Small intestine (tissue), 7 donors: ENCODE measurements around the gene NR2F2. TPM values are rescaled to one million over a fixed set of nuclear protein-coding genes. Genes with fewer than 3 reads are reported as not detected.
"Not testable (repeated sequence)": the region's sequence is repeated elsewhere in the genome, so short reads cannot be mapped to it uniquely, and the experiment has no call there.

Experiments used
- DNase-seq, 2 donors: peaks; one replicate each; pipeline versions ENCODE4 v3.0.0 to v3.0.0-alpha.2; 2013
- FAIRE-seq: peaks from 2 replicates; lab custom pipeline; 2012; peaks lifted over from hg19 to GRCh38; lab: Jason Lieb, UNC
- H3K27ac ChIP-seq, 3 donors: one replicate each; pipeline ENCODE4 v1.5.1; 2013; ENCODE audit warnings: low read length in 2 of 3, mild to moderate bottlenecking in 2 of 3, control low read depth in 1 of 3, inconsistent platforms in 1 of 3, low read depth in 1 of 3, moderate library complexity in 1 of 3
- H3K27me3 ChIP-seq, 3 donors: one replicate each; pipeline ENCODE4 v1.6.1; 2013; ENCODE audit warnings: low read length in 3 of 3, inconsistent platforms in 1 of 3; ENCODE audit not compliant: control insufficient read depth in 3 of 3, insufficient read depth in 3 of 3
- H3K36me3 ChIP-seq, 3 donors: one replicate each; pipeline ENCODE4 v1.6.1; 2013; ENCODE audit warnings: low read length in 3 of 3, inconsistent platforms in 1 of 3, low read depth in 1 of 3, mild to moderate bottlenecking in 1 of 3, moderate library complexity in 1 of 3; ENCODE audit not compliant: control insufficient read depth in 3 of 3, insufficient read depth in 2 of 3
- H3K4me1 ChIP-seq, 3 donors: one replicate each; pipeline ENCODE4 v1.6.1; 2013; ENCODE audit warnings: low read length in 2 of 3, inconsistent platforms in 1 of 3, low read depth in 1 of 3, mild to moderate bottlenecking in 1 of 3, moderate library complexity in 1 of 3; ENCODE audit not compliant: control insufficient read depth in 3 of 3, insufficient read depth in 2 of 3
- H3K4me3 ChIP-seq, 3 donors: one replicate each; pipeline ENCODE4 v1.5.1; 2013; ENCODE audit warnings: low read length in 3 of 3, control low read depth in 1 of 3, inconsistent platforms in 1 of 3, low read depth in 1 of 3, mild to moderate bottlenecking in 1 of 3, moderate library complexity in 1 of 3
- H3K9me3 ChIP-seq, 2 donors: one replicate each; pipeline ENCODE4 v1.6.1; 2013; ENCODE audit warnings: low read depth in 1 of 2, low read length in 1 of 2; ENCODE audit not compliant: control insufficient read depth in 2 of 2, insufficient read depth in 1 of 2
- WGBS, 3 donors: extraction: QIAGEN DNeasy Blood & Tissue Kit; methylation state at CpG; one replicate each; pipeline ENCODE4 v1.1.7; 2013; 5-methylcytosine and 5-hydroxymethylcytosine counted together
- polyA plus RNA-seq, 4 donors: library from polyadenylated mRNA; stranded (reverse) in 3 of 4; unstranded in 1 of 4; fragments of 200-250 nt in 3 of 4; fragments of 120-200 nt in 1 of 4; gene quantifications; one replicate each; pipeline versions ENCODE4 v1.2.1 to v1.2.3, GENCODE V29; 2013
- donor health status: healthy with polysubstance abuse.
- donor health status: control.
- donor health status: control.
- donor health status: Bipolar disorder and iron deficiency.
- donor health status: healthy.

NR2F2 gene
- polyA plus RNA-seq, 4 donors, result 3.6 to 34.1 (median 15.6) TPM

- no peaks in the 10 kb centered on the region for H3K4me1 ChIP-seq
- 11 to 34% (median 20%) methylated on average over 39 to 42 of the region's 42 CpGs for WGBS, 3 donors
Measured at GRCh38 chr15:96365781-96366525, 35.5 kb downstream of the NR2F2 start.

DNA sequence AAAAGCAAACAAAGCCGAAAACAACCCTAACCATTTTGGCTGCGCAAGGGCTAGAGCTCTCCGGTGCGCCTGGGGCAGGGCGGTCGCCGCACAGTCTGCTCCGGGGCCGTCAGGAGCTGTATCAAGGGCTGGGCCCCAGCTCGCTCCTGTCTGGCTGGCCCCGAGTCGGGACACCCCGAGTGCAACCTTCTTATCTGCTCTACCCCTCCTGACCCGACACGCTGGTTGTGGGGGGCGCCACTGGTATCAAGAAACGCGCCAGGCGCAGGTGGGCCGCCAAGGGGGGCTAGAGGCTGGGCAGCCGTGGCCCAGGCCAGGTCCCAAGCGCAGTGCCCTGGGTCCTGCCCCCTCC lies 36.0 kb downstream of the NR2F2 start:
- 22 to 34% (median 33%) methylated on average over 22 of the region's 22 CpGs for WGBS, 3 donors
- Histone ChIP-seq H3K27ac (no peak overlapping the region), H3K36me3 (no peaks in the 10 kb centered on the region), H3K4me1 (no peaks in the 10 kb centered on the region), H3K4me3 (no peak overlapping the region), H3K27me3 (peaks cover 4 to 93% (median 50%) of the 10 kb centered on the region in 3 donors), H3K9me3 (peaks cover 0 to 2% of the 10 kb centered on the region in 2 donors)
- no peak for FAIRE-seq
- no peak for DNase-seq

More at GRCh38 chr15:96365781-96366525, 35.5 kb downstream of the NR2F2 start:
- no peak for FAIRE-seq
- H3K36me3 ChIP-seq, result no peaks in the 10 kb centered on the region
- no peak overlapping the region for H3K27ac ChIP-seq
- no peak overlapping the region for H3K4me3 ChIP-seq
- DNase-seq, result no peak
- H3K27me3 ChIP-seq, result peaks cover 4 to 97% (median 52%) of the 10 kb centered on the region in 3 donors
- H3K9me3 ChIP-seq, result peaks cover 0 to 2% of the 10 kb centered on the region in 2 donors

GRCh38 chr15:96367311-96368200 lies 37.1 kb downstream of the NR2F2 start:
- no peaks in the 10 kb centered on the region for H3K36me3 ChIP-seq
- WGBS, 3 donors, result 15 to 21% (median 17%) methylated on average over 31 of the region's 31 CpGs
- H3K27me3 ChIP-seq, result peaks cover 4 to 87% (median 47%) of the 10 kb centered on the region in 3 donors
- peaks cover 0 to 2% of the 10 kb centered on the region in 2 donors for H3K9me3 ChIP-seq
- H3K4me1 ChIP-seq, result no peaks in the 10 kb centered on the region
- FAIRE-seq (no peak), DNase-seq (no peak)
- no peak overlapping the region for H3K4me3 ChIP-seq
- no peak overlapping the region for H3K27ac ChIP-seq

DNA sequence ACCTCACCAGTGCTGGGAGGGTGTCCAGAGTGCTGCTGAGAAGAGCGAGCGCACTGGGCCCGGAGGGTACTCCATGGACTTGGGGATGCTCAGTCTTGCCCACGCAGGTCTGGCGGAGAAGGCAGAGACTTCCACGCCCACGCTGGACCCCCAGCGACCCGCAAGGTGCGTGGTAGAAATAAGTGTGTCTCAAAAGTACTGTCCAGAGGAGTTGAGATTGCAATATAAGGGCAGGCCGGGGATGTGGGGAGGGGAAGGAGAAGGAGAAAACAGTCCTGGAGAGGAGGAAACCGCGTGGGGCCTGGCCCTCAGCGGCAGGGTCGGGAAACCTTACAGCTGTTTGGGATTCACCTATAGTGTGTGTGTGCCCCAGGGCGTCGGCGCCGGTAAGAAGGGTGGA lies 38.9 kb downstream of the NR2F2 start:
- WGBS, 3 donors, result 38 to 51% (median 49%) methylated on average over 19 of the region's 19 CpGs
- no peaks in the 10 kb centered on the region for H3K36me3 ChIP-seq
- H3K4me3 ChIP-seq, result no peak overlapping the region
- peaks cover 4 to 77% (median 39%) of the 10 kb centered on the region in 3 donors for H3K27me3 ChIP-seq
- H3K4me1 ChIP-seq, result no peaks in the 10 kb centered on the region
- DNase-seq (no peak), FAIRE-seq (no peak)
- H3K9me3 ChIP-seq, result peaks cover 0 to 2% of the 10 kb centered on the region in 2 donors
- H3K27ac ChIP-seq, result no peak overlapping the region

DNA sequence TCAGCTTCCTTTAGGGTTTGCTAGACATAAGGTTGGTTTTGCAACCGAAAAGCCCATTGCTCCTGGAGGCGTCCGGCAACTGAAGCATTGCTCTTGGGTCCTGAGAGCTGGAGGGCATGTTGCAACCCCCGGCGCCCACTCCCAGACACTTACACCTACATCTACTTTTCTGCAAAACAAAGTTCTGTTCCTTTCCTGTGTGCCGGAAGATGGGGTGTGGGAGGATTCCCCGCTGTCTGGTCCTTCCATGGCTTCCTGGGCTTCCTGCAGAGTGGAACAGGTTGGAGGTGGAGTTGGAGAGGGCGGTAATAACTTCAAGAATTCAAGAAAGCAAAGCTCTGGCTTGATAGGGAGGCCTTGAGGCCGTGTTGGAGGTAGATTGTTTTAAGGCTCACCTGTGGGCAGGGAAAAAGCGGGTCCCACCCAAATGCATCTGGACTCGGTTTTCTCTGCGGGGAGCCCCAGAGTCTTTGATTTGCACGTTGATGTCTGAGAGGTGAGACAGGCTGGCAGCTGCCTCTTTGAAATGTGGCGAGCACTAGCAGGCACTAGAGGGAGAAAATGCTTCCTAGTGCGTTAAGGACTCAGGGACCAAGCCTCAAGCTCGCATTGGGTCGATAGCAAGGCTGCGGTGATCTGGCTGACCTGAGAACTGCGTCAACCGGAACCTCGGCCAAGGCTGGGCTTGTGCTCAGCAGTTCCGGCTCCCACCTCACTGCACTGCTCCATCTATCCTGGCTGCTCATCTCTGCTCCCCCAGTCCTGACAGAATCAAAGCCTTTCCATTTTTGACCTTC lies 39.5 kb downstream of the NR2F2 start:
- DNase-seq (no peak), FAIRE-seq (no peak)
- Histone ChIP-seq H3K9me3 (peaks cover 0 to 2% of the 10 kb centered on the region in 2 donors), H3K27ac (no peak overlapping the region), H3K4me3 (no peak overlapping the region), H3K27me3 (peaks cover 4 to 71% (median 39%) of the 10 kb centered on the region in 3 donors), H3K4me1 (no peaks in the 10 kb centered on the region), H3K36me3 (no peaks in the 10 kb centered on the region)
- WGBS, 3 donors, result 36 to 49% (median 39%) methylated on average over 22 of the region's 22 CpGs

- no peaks in the 10 kb centered on the region for H3K4me1 ChIP-seq
- peaks cover 0 to 2% of the 10 kb centered on the region in 2 donors for H3K9me3 ChIP-seq
- no peaks in the 10 kb centered on the region for H3K36me3 ChIP-seq
- peaks cover 0 to 46% (median 20%) of the 10 kb centered on the region in 3 donors for H3K27me3 ChIP-seq
- 55 to 64% (median 57%) methylated on average over 2 of the region's 2 CpGs for WGBS, 3 donors
- H3K27ac ChIP-seq, result no peak overlapping the region
- H3K4me3 ChIP-seq, result no peak overlapping the region
- DNase-seq (no peak), FAIRE-seq (no peak)
Measured at GRCh38 chr15:96372554-96372953, 42.1 kb downstream of the NR2F2 start.

DNA sequence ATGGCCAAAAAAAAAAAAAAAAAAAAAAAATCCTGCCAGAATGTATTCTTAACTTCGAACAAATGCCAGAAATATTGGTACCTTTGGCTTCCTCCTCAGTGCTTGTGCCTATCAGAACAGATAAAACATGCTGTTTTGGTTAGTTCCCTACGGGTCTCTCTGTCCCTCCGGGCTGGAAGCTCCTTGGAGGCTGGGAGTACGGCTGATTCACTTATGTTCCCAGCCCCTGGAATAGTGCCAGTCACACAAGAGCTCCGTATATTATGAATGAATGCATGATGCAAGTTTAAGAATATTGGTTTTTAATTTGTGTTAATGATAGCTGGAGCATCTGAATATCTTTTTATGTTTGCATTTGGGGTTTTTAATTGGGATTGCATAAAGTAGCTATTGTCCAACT lies 44.0 kb downstream of the NR2F2 start:
- Histone ChIP-seq H3K27ac (no peak overlapping the region), H3K9me3 (peaks cover 0 to 2% of the 10 kb centered on the region in 2 donors), H3K27me3 (peaks cover 0 to 27% (median 8%) of the 10 kb centered on the region in 3 donors), H3K36me3 (no peaks in the 10 kb centered on the region), H3K4me3 (no peak overlapping the region), H3K4me1 (no peaks in the 10 kb centered on the region)
- DNase-seq, result no peak
- FAIRE-seq, result no peak
- 65 to 73% (median 72%) methylated on average over 5 of the region's 5 CpGs for WGBS, 3 donors

DNA sequence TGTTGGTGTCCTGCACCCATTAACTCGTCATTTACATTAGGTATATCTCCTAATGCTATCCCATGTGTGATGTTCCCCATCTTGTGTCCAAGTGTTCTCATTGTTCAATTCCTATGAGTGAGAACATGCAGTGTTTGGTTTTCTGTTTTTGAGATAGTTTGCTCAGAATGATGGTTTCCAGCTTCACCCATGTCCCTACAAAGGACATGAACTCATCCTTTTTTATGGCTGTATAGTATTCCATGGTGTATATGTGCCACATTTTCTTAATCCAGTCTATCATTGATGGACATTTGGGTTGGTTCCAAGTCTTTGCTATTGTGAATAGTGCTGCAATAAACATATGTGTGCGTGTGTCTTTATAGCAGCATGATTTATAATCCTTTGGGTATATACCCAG lies 49.1 kb downstream of the NR2F2 start:
- H3K27me3 ChIP-seq, H3K36me3 ChIP-seq, DNase-seq, H3K9me3 ChIP-seq, FAIRE-seq, H3K4me3 ChIP-seq, H3K27ac ChIP-seq, H3K4me1 ChIP-seq: not testable (repeated sequence)
- 56 to 92% (median 71%) methylated on average over 1 of the region's 2 CpGs for WGBS, 3 donors
